Measurements from ENCODE around the gene TMOD2.

DNA sequence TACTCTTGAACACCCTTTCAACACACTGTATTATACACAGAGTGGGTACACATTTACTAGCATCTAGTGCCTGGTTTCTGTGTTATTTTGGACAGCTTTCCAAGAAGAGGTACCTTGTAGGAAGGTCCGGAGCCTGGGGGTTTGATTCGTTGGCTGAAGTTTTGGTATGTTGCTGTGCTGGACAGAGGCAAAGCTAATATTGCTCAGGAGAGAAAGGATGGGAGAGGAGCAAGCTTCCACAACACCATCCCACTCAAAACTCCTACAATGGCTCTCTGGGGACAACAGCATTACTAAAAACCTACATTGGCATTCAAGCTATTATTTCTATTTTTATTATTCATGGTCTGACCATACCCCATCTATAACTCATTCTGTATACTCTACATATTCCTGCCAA is 12.8 kb upstream of the TMOD2 start:
- TF ChIP-seq POLR2A (IDR thresholded peaks at IDR 0.05) (no peak), CTCF (IDR thresholded peaks at IDR 0.05) (no peak)

Data from thyroid gland (tissue), 4 donors.